HT-29 (cell line): Measurements from ENCODE around the gene SBF2. TPM values are rescaled to one million over a fixed set of nuclear protein-coding genes. Genes with fewer than 3 reads are reported as not detected.

ENCODE experiments used
- DNase-seq: peaks from one replicate; pipeline ENCODE4 v3.0.0-alpha.2; 2015; ENCODE audit warnings: low spot score
- total RNA-seq: library from RNA; depleted of rRNA; stranded (reverse); fragments of >200 nt; shearing (Covaris generic); gene quantifications from 2 replicates; pipeline ENCODE4 v1.2.3, GENCODE V29; 2014

The SBF2 gene
- total RNA-seq, 1 experiment from 2014 or later, result 24.4 TPM

DNA sequence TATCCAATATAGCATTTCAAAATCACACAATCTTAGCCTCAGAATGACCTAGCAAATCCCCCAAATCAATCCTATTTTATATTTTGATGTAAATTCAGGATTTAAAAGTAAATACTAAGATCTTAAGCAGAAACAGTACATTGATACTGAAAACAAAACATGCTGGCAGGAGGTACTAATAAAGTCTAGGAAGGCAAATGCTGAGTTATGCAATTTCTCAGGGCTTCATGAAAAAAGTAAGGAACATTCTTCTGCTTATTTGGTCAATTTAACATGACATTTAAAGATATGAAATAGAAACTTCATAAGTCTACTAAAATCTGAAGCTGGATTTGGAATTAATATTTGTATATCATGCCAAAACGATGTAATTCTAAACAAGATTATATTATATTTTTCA is 476.8 kb downstream of the SBF2 start:
- no peak for DNase-seq

DNA sequence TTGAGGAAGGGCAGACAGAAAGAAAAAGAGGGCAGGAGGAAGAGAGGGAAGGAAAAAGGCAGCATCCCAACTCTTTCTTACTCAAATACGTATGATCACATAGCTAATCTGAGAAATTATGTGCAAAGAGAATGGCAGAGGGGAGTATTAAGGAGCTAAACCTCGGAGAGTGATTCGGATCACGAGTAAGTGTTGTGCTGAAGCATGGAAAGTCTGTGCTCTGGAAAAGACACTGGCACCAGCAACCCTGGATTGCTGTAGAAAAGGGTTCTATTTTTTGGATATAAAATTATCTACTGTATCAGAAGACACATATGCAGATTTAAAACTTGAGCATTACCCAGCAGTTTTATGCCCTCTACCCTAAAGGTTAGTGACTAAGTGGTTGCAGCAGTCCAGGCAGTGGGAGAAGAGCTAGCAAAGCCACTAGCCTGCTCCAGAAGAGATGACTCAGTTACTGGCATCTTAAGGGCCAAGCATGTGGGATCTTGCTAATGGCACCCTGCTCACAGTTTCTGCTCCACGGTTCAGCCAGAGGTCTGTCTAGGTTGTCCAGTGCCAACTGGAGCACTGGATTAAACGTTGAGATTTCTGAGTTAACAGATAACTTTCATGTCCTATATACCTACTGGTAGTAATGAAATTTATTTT is 478.4 kb downstream of the SBF2 start:
- no peak for DNase-seq

DNA sequence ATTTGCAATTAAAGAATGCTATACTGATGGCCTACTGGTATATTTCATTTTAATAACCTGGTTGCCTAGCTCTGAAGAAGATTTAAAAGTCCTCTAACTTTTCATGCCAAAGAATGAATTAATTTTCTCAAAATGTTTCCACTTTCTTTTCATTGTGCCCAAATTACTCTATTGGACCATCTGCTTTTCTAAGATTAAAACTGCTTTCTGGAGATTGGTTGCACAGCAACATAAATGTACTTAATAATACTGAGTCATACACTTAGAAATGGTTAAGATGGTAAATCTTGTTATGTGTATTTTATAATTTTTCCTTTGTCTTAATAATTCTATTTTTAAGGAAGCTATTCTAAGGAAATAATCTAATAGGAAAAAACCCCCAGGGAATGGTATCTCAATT is 479.9 kb downstream of the SBF2 start:
- no peak for DNase-seq

DNA sequence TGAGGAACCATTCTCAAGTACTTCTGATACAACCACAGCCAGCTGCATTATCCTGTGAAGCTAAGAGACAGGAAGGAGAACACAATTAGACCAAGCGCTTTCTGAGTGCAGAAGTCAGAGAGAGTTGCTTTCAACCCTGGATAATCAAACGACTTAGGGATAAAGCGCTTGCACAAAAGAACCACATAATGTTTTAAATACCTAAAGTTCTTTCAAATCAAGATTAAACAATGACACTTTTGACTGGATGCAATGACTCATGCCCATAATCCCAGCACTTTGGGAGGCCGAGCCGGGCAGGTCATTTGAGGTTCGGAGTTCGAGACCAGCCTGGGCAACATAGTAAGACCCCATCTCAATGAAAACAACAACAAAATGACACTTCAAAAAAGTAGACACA is 485.1 kb downstream of the SBF2 start:
- no peak for DNase-seq

DNA sequence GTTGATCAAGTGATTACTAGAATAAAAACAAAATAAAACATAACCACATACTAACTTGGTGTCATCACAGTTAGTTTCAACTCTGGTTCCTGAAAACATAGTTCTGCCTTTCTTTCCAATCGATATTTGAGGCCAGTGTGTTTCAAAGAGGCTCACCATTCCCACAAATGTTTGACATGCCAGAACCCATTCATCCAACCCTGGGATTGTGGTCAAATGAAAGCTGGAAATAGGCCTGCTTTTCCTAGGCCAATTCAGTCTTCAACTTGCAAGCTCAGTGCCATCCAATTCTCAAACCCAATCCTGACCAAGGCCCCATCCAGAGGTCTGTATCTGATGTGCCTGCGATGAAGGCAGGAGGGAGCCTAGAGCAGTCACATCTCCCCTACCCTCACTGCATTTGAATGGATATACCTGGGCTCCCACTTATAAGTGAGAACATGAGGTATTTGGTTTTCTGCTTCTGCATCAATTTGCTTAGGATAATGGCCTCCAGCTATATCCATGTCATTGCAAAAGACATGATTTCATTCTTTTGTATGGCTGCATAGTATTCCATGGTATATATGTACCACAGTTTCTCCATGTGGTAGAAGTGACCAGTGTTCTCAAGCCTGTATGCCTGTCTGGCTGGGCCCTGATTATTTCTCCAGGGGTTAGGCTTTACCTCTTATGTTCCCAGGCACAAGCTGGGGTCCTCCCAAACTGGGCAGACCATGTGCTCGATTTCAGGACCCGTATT is 486.9 kb downstream of the SBF2 start:
- no peak for DNase-seq

DNA sequence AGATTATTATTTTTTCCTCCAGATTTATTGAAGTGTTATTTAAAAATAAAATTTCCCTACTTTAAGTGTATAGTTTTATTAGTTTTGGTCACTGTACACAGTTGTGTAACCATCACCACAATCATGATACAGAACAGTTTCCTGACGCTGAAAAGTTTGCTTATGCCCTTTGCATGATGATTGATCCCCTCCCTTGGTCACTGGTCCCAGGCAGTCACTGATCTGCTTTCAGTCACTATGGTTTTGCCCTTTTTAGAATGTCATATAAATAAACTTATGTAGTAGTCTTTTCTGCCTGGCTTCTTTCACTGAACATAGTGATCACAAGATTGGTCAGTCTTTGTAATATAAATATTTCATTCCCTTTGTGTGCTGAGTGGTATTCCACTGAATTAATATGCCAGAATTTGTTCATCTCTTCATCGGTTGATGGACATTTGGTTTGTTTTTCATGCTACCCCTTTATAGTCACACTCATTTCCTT is 489.6 kb downstream of the SBF2 start:
- no peak for DNase-seq

- DNase-seq, result no peak
These were observed 490.2 kb downstream of the SBF2 start for GRCh38 chr11:9803685-9804418.

- no peak for DNase-seq
These were observed 491.6 kb downstream of the SBF2 start for GRCh38 chr11:9802291-9802861.

DNA sequence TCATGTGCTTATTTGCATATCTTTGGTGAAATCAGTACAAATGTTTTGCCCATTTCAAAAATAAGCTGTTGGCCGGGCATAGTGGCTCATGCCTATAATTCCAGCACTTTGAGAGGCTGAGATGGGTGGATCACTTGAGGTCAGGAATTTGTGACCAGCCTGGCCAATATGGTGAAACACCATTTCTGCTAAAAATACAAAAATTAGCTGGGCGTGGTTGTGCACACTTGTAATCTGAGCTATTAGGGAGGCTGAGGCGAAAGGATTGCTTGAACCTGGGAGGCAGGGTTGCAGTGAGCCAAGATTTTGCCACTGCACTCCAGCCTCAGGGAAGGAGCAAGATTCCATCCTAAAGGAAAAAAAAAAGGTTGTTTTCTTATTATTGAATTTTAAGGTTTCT is 494.1 kb downstream of the SBF2 start:
- no peak for DNase-seq

- DNase-seq, result no peak
These were observed 496.7 kb downstream of the SBF2 start for GRCh38 chr11:9797300-9797699.

- no peak for DNase-seq
These were observed 497.2 kb downstream of the SBF2 start for GRCh38 chr11:9796854-9797253.

- DNase-seq, result no peak
These were observed 497.8 kb downstream of the SBF2 start for GRCh38 chr11:9796266-9796665.

DNA sequence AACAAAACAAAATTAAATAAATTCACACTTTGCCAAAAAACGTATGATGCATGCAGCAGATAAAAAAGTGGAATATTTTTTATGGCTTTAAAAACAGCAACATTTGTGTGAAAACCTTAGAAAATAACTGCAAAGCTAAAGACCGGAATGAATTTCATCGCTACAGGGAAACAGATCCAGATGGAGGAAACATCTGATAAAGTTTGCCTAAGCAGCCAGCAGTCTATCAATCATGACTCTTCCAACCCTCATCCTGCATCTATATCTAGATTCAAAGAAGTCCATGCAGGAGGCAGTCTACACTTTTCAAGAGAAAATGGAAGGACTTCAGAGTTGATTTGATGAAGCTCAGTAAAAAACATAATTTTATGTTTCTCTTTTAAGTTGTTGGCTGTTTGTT is 503.3 kb downstream of the SBF2 start:
- no peak for DNase-seq

DNA sequence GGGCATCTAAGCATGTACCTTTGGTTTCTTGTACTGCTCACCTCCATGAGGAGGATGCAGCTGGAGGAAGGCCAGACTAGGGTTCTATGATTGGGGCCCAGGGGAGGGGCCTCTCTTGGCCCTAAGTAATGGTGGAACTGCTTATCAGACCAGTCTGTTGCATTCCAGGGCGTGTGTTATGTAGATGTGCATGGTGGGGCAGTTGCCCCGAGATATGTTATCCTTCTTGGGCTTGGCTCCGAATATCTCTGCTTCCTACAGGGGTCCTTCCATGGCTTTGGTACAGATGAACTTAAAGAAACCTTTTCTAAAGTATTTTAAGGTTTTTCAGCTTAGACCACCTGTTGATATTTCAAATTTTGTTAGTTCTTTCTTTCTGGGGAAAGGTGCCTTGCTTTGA is 504.1 kb downstream of the SBF2 start:
- no peak for DNase-seq

- DNase-seq, result no peak
These were observed 506.0 kb downstream of the SBF2 start for GRCh38 chr11:9787981-9788521.

GRCh38 chr11:9787260-9787659 is 506.8 kb downstream of the SBF2 start:
- no peak for DNase-seq

DNA sequence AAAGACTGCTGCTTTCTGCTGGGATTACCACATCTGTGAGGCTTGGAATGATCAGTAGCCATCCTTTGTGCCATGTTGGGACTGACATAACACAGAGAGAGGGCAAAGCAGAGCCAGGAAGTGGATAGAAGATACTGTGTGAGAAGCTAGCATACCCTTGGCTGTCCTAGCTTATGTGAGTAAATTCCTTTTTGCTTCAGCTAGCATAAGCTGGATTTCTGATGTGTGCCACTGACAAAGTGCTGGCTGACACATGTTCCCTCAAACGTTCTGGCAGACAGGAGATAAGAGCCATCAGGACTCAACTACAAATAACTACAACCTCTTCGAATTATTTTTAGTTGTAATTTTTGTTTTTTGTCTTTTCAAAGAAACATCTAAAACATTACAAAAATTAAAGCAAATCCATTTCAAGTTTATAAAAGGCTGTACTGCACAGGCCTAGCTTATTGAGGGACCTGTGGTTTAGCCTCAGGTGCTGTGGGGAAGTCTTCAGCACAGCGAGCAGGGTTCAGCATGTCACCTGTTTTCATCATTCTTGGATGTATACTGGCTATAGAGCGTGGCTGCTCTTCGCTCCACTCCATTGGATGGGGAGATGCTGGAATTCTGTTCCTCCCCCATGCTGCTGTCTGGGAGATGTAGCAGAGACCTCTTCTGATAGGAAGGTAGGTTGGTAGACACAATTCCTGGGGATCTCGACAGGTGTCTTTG is 509.3 kb downstream of the SBF2 start:
- DNase-seq, result no peak

GRCh38 chr11:9783986-9784385 is 510.0 kb downstream of the SBF2 start:
- DNase-seq, result no peak

- no peak for DNase-seq
These were observed 513.1 kb downstream of the SBF2 start for GRCh38 chr11:9780929-9781328.

DNA sequence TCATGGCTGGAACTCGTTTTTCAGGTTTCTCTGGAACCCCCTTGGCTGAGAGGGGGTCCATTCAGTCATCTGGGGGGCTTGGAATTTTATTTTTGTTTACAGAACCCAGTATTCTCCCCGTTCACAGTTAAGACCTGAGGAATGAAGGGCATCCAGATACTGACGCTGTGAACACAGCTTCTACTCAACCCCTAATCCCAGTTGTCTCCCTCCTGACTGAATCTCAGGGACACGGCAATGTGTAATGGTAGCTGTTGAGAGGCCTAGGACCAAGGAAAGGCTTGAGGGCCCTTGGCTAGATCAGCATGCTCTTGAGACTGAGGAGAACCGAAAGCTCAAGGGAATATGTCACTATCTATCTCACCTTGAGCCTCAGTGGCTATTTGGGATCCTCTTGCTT is 516.5 kb downstream of the SBF2 start:
- DNase-seq, result no peak

GRCh38 chr11:9777066-9777465 is 517.0 kb downstream of the SBF2 start:
- no peak for DNase-seq
